GM19023 (cell line): ENCODE results near the gene CC2D2A.
"Not testable (repeated sequence)": the region's sequence is repeated elsewhere in the genome, so short reads cannot be mapped to it uniquely, and the experiment has no call there.

Experiments
- ATAC-seq: cut with Tn5 transposase; IDR thresholded peaks from one replicate; pipeline ENCODE4 v1.9.1; 2021; ENCODE audit warnings: mild to moderate bottlenecking, moderate library complexity; ENCODE audit not compliant: unreplicated experiment

The CC2D2A gene

GRCh38 chr4:15513545-15513944 is 43.9 kb downstream of the CC2D2A start:
- no peak for ATAC-seq

GRCh38 chr4:15515106-15515505 is 45.4 kb downstream of the CC2D2A start:
- ATAC-seq: no peak

- no peak for ATAC-seq
Observed at GRCh38 chr4:15516494-15516893, 46.8 kb downstream of the CC2D2A start.

GRCh38 chr4:15517681-15518080 is 48.0 kb downstream of the CC2D2A start:
- not testable (repeated sequence) for ATAC-seq

- ATAC-seq: no peak
Observed at GRCh38 chr4:15521442-15522039, 51.9 kb downstream of the CC2D2A start.

GRCh38 chr4:15525080-15525479 is 55.4 kb downstream of the CC2D2A start:
- no peak for ATAC-seq

GRCh38 chr4:15526924-15527592 is 57.4 kb downstream of the CC2D2A start:
- ATAC-seq: no peak

- ATAC-seq: no peak
Observed at GRCh38 chr4:15531792-15532191, 62.1 kb downstream of the CC2D2A start.

GRCh38 chr4:15533817-15534216 is 64.1 kb downstream of the CC2D2A start:
- no peak for ATAC-seq

GRCh38 chr4:15535599-15535998 is 65.9 kb downstream of the CC2D2A start:
- ATAC-seq: no peak

- ATAC-seq: no peak
Observed at GRCh38 chr4:15536552-15537499, 67.1 kb downstream of the CC2D2A start.

- no peak for ATAC-seq
Observed at GRCh38 chr4:15541941-15542340, 72.3 kb downstream of the CC2D2A start.

- ATAC-seq: no peak
Observed at GRCh38 chr4:15542760-15543159, 73.1 kb downstream of the CC2D2A start.

GRCh38 chr4:15543537-15544247 is 74.0 kb downstream of the CC2D2A start:
- no peak for ATAC-seq

GRCh38 chr4:15544248-15544729 is 74.6 kb downstream of the CC2D2A start:
- no peak for ATAC-seq

- no peak for ATAC-seq
Observed at GRCh38 chr4:15545371-15545770, 75.7 kb downstream of the CC2D2A start.

GRCh38 chr4:15547392-15547791 is 77.7 kb downstream of the CC2D2A start:
- no peak for ATAC-seq

GRCh38 chr4:15550491-15550890 is 80.8 kb downstream of the CC2D2A start:
- no peak for ATAC-seq

- no peak for ATAC-seq
Observed at GRCh38 chr4:15551740-15552446, 82.2 kb downstream of the CC2D2A start.
